Type B pancreatic cell (in vitro differentiated cells): ENCODE results near the gene ROR2. TPM values are rescaled to one million over a fixed set of nuclear protein-coding genes. Genes with fewer than 3 reads are reported as not detected.

Experiments used
- DNase-seq: peaks from one replicate; pipeline ENCODE4 v3.0.0; 2021; ENCODE audit warnings: mixed read lengths; ENCODE audit not compliant: unreplicated experiment; ENCODE audit errors: extremely low spot score
- H3K27ac Mint-ChIP-seq: 2 replicates; pipeline ENCODE4 v1.8.0; 2021; ENCODE audit warnings: mild to moderate bottlenecking, mixed read lengths
- H3K27me3 Mint-ChIP-seq: 2 replicates; pipeline ENCODE4 v1.8.0; 2021; ENCODE audit warnings: mixed read lengths
- H3K36me3 Mint-ChIP-seq: 2 replicates; pipeline ENCODE4 v1.8.0; 2021; ENCODE audit warnings: mixed read lengths
- H3K4me1 Mint-ChIP-seq: one replicate; pipeline ENCODE4 v1.8.0; 2021; ENCODE audit warnings: mixed read lengths; ENCODE audit not compliant: unreplicated experiment
- H3K4me3 Mint-ChIP-seq: 2 replicates; pipeline ENCODE4 v1.8.0; 2021; ENCODE audit warnings: mild to moderate bottlenecking, mixed read lengths
- H3K9me3 Mint-ChIP-seq: 2 replicates; pipeline ENCODE4 v1.8.0; 2021; ENCODE audit warnings: mixed read lengths
- CTCF ChIP-seq: fragments of 200-600 bp; sonication (generic); conservative IDR thresholded peaks from 2 replicates; pipeline ENCODE4 v1.5.0; 2021; ENCODE audit warnings: antibody characterized with exemption, mild to moderate bottlenecking
- total RNA-seq: library from RNA; stranded (reverse); gene quantifications from 2 replicates; pipeline ENCODE4 v1.2.1, GENCODE V29; 2021; ENCODE audit warnings: low replicate concordance

Gene ROR2
- total RNA-seq, 1 donor from 2014 or later, result 48.9 TPM

GRCh38 chr9:91753711-91754110 lies 196.3 kb downstream of the ROR2 start:
- Mint-ChIP-seq H3K4me3 (no peak overlapping the region), H3K27me3 (no peaks in the 10 kb centered on the region), H3K36me3 (peaks cover 5% of the 10 kb centered on the region)

GRCh38 chr9:91751922-91752321 lies 198.1 kb downstream of the ROR2 start:
- H3K9me3 Mint-ChIP-seq, result no peaks in the 10 kb centered on the region
- no peak overlapping the region for H3K27ac Mint-ChIP-seq
- H3K27me3 Mint-ChIP-seq, result no peaks in the 10 kb centered on the region
- no peak for TF ChIP-seq CTCF
- DNase-seq, result no peak
- H3K4me1 Mint-ChIP-seq, result peaks cover 15% of the 10 kb centered on the region
- H3K36me3 Mint-ChIP-seq, result peaks cover 9% of the 10 kb centered on the region
- H3K4me3 Mint-ChIP-seq, result no peak overlapping the region

More at GRCh38 chr9:91753711-91754110, 196.3 kb downstream of the ROR2 start:
- peaks cover 11% of the 10 kb centered on the region for H3K4me1 Mint-ChIP-seq
- no peaks in the 10 kb centered on the region for H3K9me3 Mint-ChIP-seq
- no peak for TF ChIP-seq CTCF
- no peak for DNase-seq
- no peak overlapping the region for H3K27ac Mint-ChIP-seq

GRCh38 chr9:91750343-91750742 lies 199.7 kb downstream of the ROR2 start:
- Mint-ChIP-seq H3K27ac (no peak overlapping the region), H3K36me3 (peaks cover 9% of the 10 kb centered on the region), H3K4me1 (peaks cover 20% of the 10 kb centered on the region), H3K27me3 (no peaks in the 10 kb centered on the region), H3K4me3 (no peak overlapping the region), H3K9me3 (no peaks in the 10 kb centered on the region)
- no peak for DNase-seq
- no peak for TF ChIP-seq CTCF

GRCh38 chr9:91746904-91747303 lies 203.1 kb downstream of the ROR2 start:
- Mint-ChIP-seq H3K27ac (peak overlapping the region; percentile 46), H3K4me3 (peak overlapping the region; percentile 34), H3K9me3 (no peaks in the 10 kb centered on the region), H3K4me1 (peaks cover 20% of the 10 kb centered on the region), H3K36me3 (peaks cover 12% of the 10 kb centered on the region), H3K27me3 (no peaks in the 10 kb centered on the region)
- TF ChIP-seq CTCF, result no peak
- DNase-seq, result peak; percentile 37

GRCh38 chr9:91746357-91746756 lies 203.7 kb downstream of the ROR2 start:
- no peak for TF ChIP-seq CTCF
- Mint-ChIP-seq H3K9me3 (no peaks in the 10 kb centered on the region), H3K27ac (no peak overlapping the region), H3K27me3 (no peaks in the 10 kb centered on the region), H3K36me3 (peaks cover 12% of the 10 kb centered on the region), H3K4me1 (peaks cover 20% of the 10 kb centered on the region), H3K4me3 (no peak overlapping the region)
- DNase-seq, result no peak

- Mint-ChIP-seq H3K4me3 (no peak overlapping the region), H3K27me3 (no peaks in the 10 kb centered on the region), H3K9me3 (no peaks in the 10 kb centered on the region), H3K27ac (no peak overlapping the region), H3K36me3 (peaks cover 12% of the 10 kb centered on the region), H3K4me1 (peaks cover 17% of the 10 kb centered on the region)
- no peak for TF ChIP-seq CTCF
- DNase-seq, result no peak
These were observed 205.9 kb downstream of the ROR2 start for GRCh38 chr9:91744114-91744513.
